H1 (cell line): ENCODE data around the gene ABCC2. TPM values are rescaled to one million over a fixed set of nuclear protein-coding genes. Genes with fewer than 3 reads are reported as not detected.

Experiments
- CTCF ChIA-PET: fragments of 300-600 bp; sonication (Branson Sonifier 250); formaldehyde crosslinking; loops from one replicate; lab custom pipeline; 2021; ENCODE audit not compliant: partially characterized antibody; lab: Charles Lee
- POLR2A ChIA-PET: fragments of 300-600 bp; sonication (Branson Sonifier 250); formaldehyde crosslinking; loops from one replicate; lab custom pipeline; 2021; ENCODE audit warnings: inconsistent platforms; ENCODE audit not compliant: partially characterized antibody; lab: Charles Lee
- DNase-seq, 2 experiments: peaks; one replicate each; pipeline versions ENCODE4 v3.0.0 to v3.0.0-alpha.2; 2010 to 2022; ENCODE audit warnings: low spot score in 2 of 2, low read depth in 1 of 2, mixed read lengths in 1 of 2
- FAIRE-seq: peaks from 2 replicates; lab custom pipeline; 2011; peaks lifted over from hg19 to GRCh38; lab: Jason Lieb, UNC
- H2AFZ ChIP-seq: 2 replicates; pipeline ENCODE4 v1.8.1; 2012; ENCODE audit warnings: low read length, inconsistent platforms
- H2AK5ac ChIP-seq: 2 replicates; pipeline ENCODE4 v1.6.1; 2013; ENCODE audit warnings: low read depth, low read length
- H2BK120ac ChIP-seq: replicated peaks from 2 replicates; pipeline ENCODE3; 2013; ENCODE audit warnings: low read depth, low read length, inconsistent platforms
- H2BK12ac ChIP-seq: 2 replicates; pipeline ENCODE4 v1.6.1; 2013; ENCODE audit warnings: low read depth, low read length
- H2BK15ac ChIP-seq: 2 replicates; pipeline ENCODE4 v1.6.1; 2013; ENCODE audit warnings: low read length
- H2BK20ac ChIP-seq: 2 replicates; pipeline ENCODE4 v1.6.1; 2013; ENCODE audit warnings: low read length
- H2BK5ac ChIP-seq: 2 replicates; pipeline ENCODE4 v1.6.1; 2013; ENCODE audit warnings: low read depth, low read length
- H3K14ac ChIP-seq: 2 replicates; pipeline ENCODE4 v1.6.1; 2013; ENCODE audit warnings: inconsistent platforms; ENCODE audit not compliant: insufficient read length
- H3K18ac ChIP-seq: 2 replicates; pipeline ENCODE4 v1.6.1; 2013; ENCODE audit warnings: low read length; ENCODE audit errors: extremely low read depth
- H3K23ac ChIP-seq: 2 replicates; pipeline ENCODE4 v1.6.1; 2013; ENCODE audit warnings: inconsistent platforms; ENCODE audit not compliant: insufficient read length
- H3K23me2 ChIP-seq: 2 replicates; pipeline ENCODE4 v1.6.1; 2013; ENCODE audit warnings: low read depth, low read length
- H3K27ac ChIP-seq: 2 replicates; pipeline ENCODE4 v1.6.1; 2011; ENCODE audit warnings: low read depth, low read length, inconsistent platforms
- H3K27me3 ChIP-seq, 4 experiments: replicated peaks in 1 of 4; 1 replicate in 1 of 4; 2 replicates in 3 of 4; pipeline versions ENCODE4 v1.6.1 to v1.8.1; 2011 to 2013; ENCODE audit warnings: low read length in 3 of 4, mild to moderate bottlenecking in 3 of 4, inconsistent platforms in 2 of 4, mixed read lengths in 2 of 4, moderate library complexity in 1 of 4; ENCODE audit not compliant: control insufficient read depth in 3 of 4, insufficient read depth in 3 of 4; ENCODE audit errors: extremely low read depth in 1 of 4
- H3K36me3 ChIP-seq, 4 experiments: 2 replicates each; pipeline versions ENCODE4 v1.6.1 to v1.8.1; 2011 to 2013; ENCODE audit warnings: mild to moderate bottlenecking in 4 of 4, low read length in 3 of 4, moderate library complexity in 2 of 4, control low read depth in 1 of 4, inconsistent platforms in 1 of 4; ENCODE audit not compliant: insufficient read depth in 4 of 4, control insufficient read depth in 2 of 4
- H3K4ac ChIP-seq: replicated peaks from 2 replicates; pipeline ENCODE3; 2013; ENCODE audit warnings: low read length, low read depth, mixed read lengths, inconsistent platforms; ENCODE audit not compliant: insufficient read length
- H3K4me1 ChIP-seq, 4 experiments: replicated peaks in 1 of 4; 1 replicate in 1 of 4; 2 replicates in 3 of 4; pipeline versions ENCODE4 v1.6.1 to v1.8.1; 2011 to 2013; ENCODE audit warnings: low read length in 3 of 4, inconsistent platforms in 2 of 4, mixed read lengths in 1 of 4; ENCODE audit not compliant: insufficient read depth in 4 of 4, control insufficient read depth in 3 of 4
- H3K4me2 ChIP-seq, 2 experiments: 2 replicates each; pipeline versions ENCODE4 v1.6.1 to v1.8.1; 2011 to 2013; ENCODE audit warnings: low read depth in 2 of 2, low read length in 2 of 2, control low read depth in 1 of 2, inconsistent platforms in 1 of 2, mild to moderate bottlenecking in 1 of 2; ENCODE audit not compliant: insufficient read depth in 1 of 2
- H3K4me3 ChIP-seq, 4 experiments: fragments of 200-600, 300-600 bp in 1 of 4; sonication (generic), shearing (Covaris generic), sonication (Bioruptor Twin) in 1 of 4; 2 replicates each; pipeline versions ENCODE4 v1.5.1 to v1.8.1; 2011 to 2016; ENCODE audit warnings: low read length in 4 of 4, low read depth in 3 of 4, control low read depth in 2 of 4, inconsistent platforms in 2 of 4, mild to moderate bottlenecking in 2 of 4, mixed read lengths in 1 of 4, moderate library complexity in 1 of 4; ENCODE audit not compliant: insufficient read depth in 2 of 4; ENCODE audit errors: extremely low read depth in 1 of 4
- H3K56ac ChIP-seq: replicated peaks from 2 replicates; pipeline ENCODE3; 2013; ENCODE audit warnings: low read depth, mild to moderate bottlenecking, mixed read lengths, low read length, inconsistent platforms; ENCODE audit not compliant: insufficient read length
- H3K79me1 ChIP-seq: 2 replicates; pipeline ENCODE4 v1.6.1; 2013; ENCODE audit warnings: low read depth, low read length, control low read depth
- H3K79me2 ChIP-seq, 2 experiments: 2 replicates each; pipeline versions ENCODE4 v1.6.1 to v1.8.1; 2012 to 2013; ENCODE audit warnings: low read length in 2 of 2, mild to moderate bottlenecking in 2 of 2, inconsistent platforms in 1 of 2; ENCODE audit not compliant: insufficient read depth in 2 of 2, control insufficient read depth in 1 of 2
- H3K9ac ChIP-seq, 4 experiments: replicated peaks in 1 of 4; 1 replicate in 1 of 4; 2 replicates in 3 of 4; pipeline versions ENCODE4 v1.6.1 to v1.8.1; 2011 to 2013; ENCODE audit warnings: low read depth in 3 of 4, low read length in 3 of 4, control low read depth in 2 of 4, mild to moderate bottlenecking in 2 of 4, moderate library complexity in 2 of 4, inconsistent platforms in 1 of 4; ENCODE audit errors: extremely low read depth in 1 of 4
- H3K9me3 ChIP-seq, 2 experiments: 2 replicates each; pipeline versions ENCODE4 v1.6.1 to v1.8.1; 2012 to 2013; ENCODE audit warnings: mild to moderate bottlenecking in 2 of 2, moderate library complexity in 2 of 2, control low read depth in 1 of 2, inconsistent platforms in 1 of 2, low read depth in 1 of 2, low read length in 1 of 2, mixed read lengths in 1 of 2; ENCODE audit not compliant: insufficient read depth in 2 of 2
- H4K20me1 ChIP-seq, 2 experiments: replicated peaks in 1 of 2; 2 replicates each; pipeline versions ENCODE3 to v1.8.1; 2011 to 2013; ENCODE audit warnings: inconsistent platforms in 2 of 2, low read length in 2 of 2, mild to moderate bottlenecking in 1 of 2; ENCODE audit not compliant: insufficient read depth in 2 of 2, control insufficient read depth in 1 of 2
- H4K5ac ChIP-seq: 2 replicates; pipeline ENCODE4 v1.6.1; 2013; ENCODE audit warnings: low read length, low read depth, mixed read lengths, inconsistent platforms; ENCODE audit not compliant: insufficient read length
- H4K8ac ChIP-seq: 2 replicates; pipeline ENCODE4 v1.8.0; 2013; ENCODE audit warnings: mild to moderate bottlenecking, moderate library complexity, low read length, inconsistent platforms; ENCODE audit not compliant: insufficient read depth; ENCODE audit errors: extremely low read depth
- H4K91ac ChIP-seq: replicated peaks from 2 replicates; pipeline ENCODE3; 2013; ENCODE audit warnings: low read length, mixed read lengths, inconsistent platforms; ENCODE audit not compliant: insufficient read length
- CTCF ChIP-seq, 3 experiments: IDR thresholded peaks; 1 replicate in 2 of 3; 2 replicates in 1 of 3; pipeline versions ENCODE4 v1.5.1 to v1.6.1; 2011; ENCODE audit warnings: low read length in 3 of 3, mild to moderate bottlenecking in 3 of 3, inconsistent platforms in 2 of 3, low read depth in 1 of 3, moderate library complexity in 1 of 3; ENCODE audit not compliant: insufficient read depth in 1 of 3; ENCODE audit errors: control extremely low read depth in 1 of 3
- EGR1 ChIP-seq: IDR thresholded peaks from 2 replicates; pipeline ENCODE4 v1.6.1; 2011; ENCODE audit warnings: low read depth, low read length, borderline replicate concordance
- NRF1 ChIP-seq: IDR thresholded peaks from 2 replicates; pipeline ENCODE4 v1.6.1; 2011; ENCODE audit warnings: mild to moderate bottlenecking, low read depth, low read length, improper control_type of control experiment
- RAD21 ChIP-seq, 2 experiments: IDR thresholded peaks in 1 of 2; conservative IDR thresholded peaks in 1 of 2; 2 replicates each; pipeline ENCODE4 v1.6.1; 2011; ENCODE audit warnings: low read depth in 2 of 2, low read length in 2 of 2, improper control_type of control experiment in 1 of 2, inconsistent platforms in 1 of 2, mild to moderate bottlenecking in 1 of 2, moderate library complexity in 1 of 2
- RXRA ChIP-seq: IDR thresholded peaks from 2 replicates; pipeline ENCODE4 v1.6.1; 2011; ENCODE audit warnings: low read depth, mild to moderate bottlenecking, low read length, moderate library complexity; ENCODE audit not compliant: insufficient read depth
- SIRT6 ChIP-seq: IDR thresholded peaks from one replicate; pipeline ENCODE4 v1.7.1; 2012; ENCODE audit warnings: low read length, inconsistent platforms
- TAF1 ChIP-seq: IDR thresholded peaks from 2 replicates; pipeline ENCODE4 v1.6.1; 2011; ENCODE audit warnings: mild to moderate bottlenecking, low read depth, low read length
- WGBS, 2 experiments: shearing (Covaris generic) in 1 of 2; methylation state at CpG; one replicate each; pipeline versions ENCODE4 v1.1.6 to v1.1.7; 2013 to 2015; ENCODE audit warnings: low lambda C conversion rate in 2 of 2, mixed read lengths in 2 of 2, inconsistent platforms in 1 of 2, low coverage in 1 of 2, missing lambda C conversion rate in 1 of 2; ENCODE audit not compliant: insufficient replicate concordance in 2 of 2, insufficient coverage in 1 of 2, insufficient read length in 1 of 2; ENCODE audit errors: extremely low coverage in 1 of 2, missing lambda C conversion rate in 1 of 2; 5-methylcytosine and 5-hydroxymethylcytosine counted together
- polyA plus RNA-seq, 7 experiments: library from polyadenylated mRNA; depleted of rRNA in 3 of 7; stranded (reverse) in 5 of 7; unstranded in 2 of 7; fragments of >200 nt in 5 of 7; fragments of 200-250 nt in 2 of 7; gene quantifications; 1 replicate in 5 of 7; 2 replicates in 1 of 7; 4 replicates in 1 of 7; pipeline versions ENCODE4 v1.2.1 to v1.2.3, GENCODE V29; 2011 to 2013; ENCODE audit warnings: missing spikeins in 2 of 7, mixed read lengths in 2 of 7
- total RNA-seq: library from RNA; stranded (reverse); fragmentation: NEBNext Ultra II Directional; extraction: Animal tissue kit (Norgen Biotek cat#: 25700); gene quantifications from 2 replicates; pipeline ENCODE4 v1.2.1, GENCODE V29; 2021

Gene ABCC2
- total and polyA plus RNA-seq, 2 of the 8 experiments (the other 6 are each of a cell fraction or from before 2014, with no cell fraction given): 0.74 to 1.1 TPM

DNA sequence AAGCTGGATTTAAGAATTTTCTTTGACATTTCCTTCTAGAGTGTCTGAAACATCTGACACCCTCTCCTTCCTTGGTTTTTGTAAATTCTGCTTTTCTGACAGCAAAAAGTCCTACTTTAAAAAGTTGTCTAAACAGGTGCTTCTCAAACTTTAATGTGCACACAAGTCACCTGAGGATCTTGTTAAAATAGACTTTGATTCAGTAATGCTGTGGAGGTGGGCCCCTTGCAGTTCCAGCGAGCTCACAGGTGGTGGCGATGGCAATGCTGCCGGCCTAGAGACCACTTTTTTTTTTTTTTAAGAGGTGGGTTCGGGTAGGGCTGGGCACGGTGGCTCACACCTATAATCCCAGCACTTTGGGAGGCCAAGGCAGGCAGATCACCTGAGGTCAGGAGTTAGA is 77.1 kb downstream of the ABCC2 start:
- Histone ChIP-seq H2BK5ac (no peak overlapping the region), H2BK20ac (no peak overlapping the region), H4K5ac (no peak overlapping the region), H3K14ac (no peak overlapping the region), H2BK120ac (no peak overlapping the region), H3K23me2 (no peaks in the 10 kb centered on the region; the same call in 1 of the 2 replicates), H3K79me1 (no peaks in the 10 kb centered on the region), H3K4ac (no peak overlapping the region), H3K27ac (no peak overlapping the region), H2BK15ac (no peak overlapping the region), H3K27me3 (no peaks in the 10 kb centered on the region), H3K18ac (no peak overlapping the region), H4K20me1 (no peaks in the 10 kb centered on the region), H3K4me3 (no peak overlapping the region), H3K9ac (no peak overlapping the region), H3K36me3 (no peaks in the 10 kb centered on the region), H3K4me1 (no peaks in the 10 kb centered on the region), H2BK12ac (no peak overlapping the region), H4K8ac (no peak overlapping the region), H3K9me3 (no peaks in the 10 kb centered on the region), H3K23ac (no peak overlapping the region), H3K4me2 (no peak overlapping the region), H3K79me2 (no peaks in the 10 kb centered on the region), H3K56ac (no peak overlapping the region), H4K91ac (no peak overlapping the region), H2AK5ac (no peak overlapping the region), H2AFZ (no peak overlapping the region)
- 30% methylated on average over 5 of the region's 5 CpGs; no CpG with 5 or more reads in 1 of the 2 experiments for WGBS, 2 experiments
- FAIRE-seq (no peak), DNase-seq (no peak)
- CTCF ChIA-PET: interaction anchor here (0.5 to 10.8 kb wide), 31 partner anchors 8 to 559 kb away, joined by 3 to 100 read pairs (median 4); no protein-coding TSS in a partner anchor
- POLR2A ChIA-PET: interaction anchor here (0.5 to 2.6 kb wide), 7 partner anchors 10 to 1358 kb away, joined by 4 to 13 read pairs (median 5); no protein-coding TSS in a partner anchor
- TF ChIP-seq CTCF (IDR thresholded peaks at IDR 0.05; ENCODE audit: control extremely low read depth in 1 of 3, insufficient read depth in 1 of 3, low read depth in 1 of 3, low read length in 3 of 3) (peak; percentile 58 to 60 (median 58)), RAD21 (IDR thresholded peaks at IDR 0.05 in 1 of 2, conservative IDR thresholded peaks at IDR 0.05 in 1 of 2; ENCODE audit: low read depth in 2 of 2, low read length in 2 of 2) (peak; percentile 52 to 63), TAF1 (no peak), EGR1 (0 out of 2 replicates have a peak, but pooled peaks have one; percentile 19), NRF1 (no peak), RXRA (no peak), SIRT6 (no peak)
